Neural progenitor cell (in vitro differentiated cells): ENCODE results near the gene CPHXL.

Source experiments
- EZH2 ChIP-seq: fragments of 200-600 bp; sonication (generic); IDR thresholded peaks from 2 replicates; pipeline ENCODE4 v1.6.1; 2017; ENCODE audit warnings: antibody characterized with exemption, mild to moderate bottlenecking, moderate library complexity
- TF ChIP-seq, protein P1 (sequence below): fragments of 200-600 bp; sonication (generic); IDR thresholded peaks from 2 replicates; pipeline ENCODE4 v1.5.1; 2017; ENCODE audit warnings: antibody characterized with exemption, mild to moderate bottlenecking

DNA sequence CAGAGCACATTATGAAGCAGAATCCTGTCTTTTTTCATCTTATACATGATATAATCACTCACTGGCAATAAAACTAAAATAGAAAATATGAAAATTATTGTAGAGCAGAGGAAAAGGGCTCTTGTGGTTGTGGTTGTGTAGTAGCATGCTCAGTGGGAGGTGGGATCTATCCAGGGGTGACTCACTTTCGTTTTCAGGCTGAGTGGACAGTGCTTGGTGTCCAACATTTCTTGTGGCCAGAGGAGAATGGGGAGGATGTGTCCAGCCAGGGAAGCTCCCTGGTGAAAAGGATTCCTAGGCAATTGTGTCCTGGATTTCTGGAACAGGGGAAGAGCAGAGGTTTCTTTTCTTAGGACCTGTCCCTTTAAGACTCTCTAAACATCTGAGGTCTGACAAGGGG lies 31.9 kb upstream of the CPHXL start:
- TF ChIP-seq, protein P1, sequence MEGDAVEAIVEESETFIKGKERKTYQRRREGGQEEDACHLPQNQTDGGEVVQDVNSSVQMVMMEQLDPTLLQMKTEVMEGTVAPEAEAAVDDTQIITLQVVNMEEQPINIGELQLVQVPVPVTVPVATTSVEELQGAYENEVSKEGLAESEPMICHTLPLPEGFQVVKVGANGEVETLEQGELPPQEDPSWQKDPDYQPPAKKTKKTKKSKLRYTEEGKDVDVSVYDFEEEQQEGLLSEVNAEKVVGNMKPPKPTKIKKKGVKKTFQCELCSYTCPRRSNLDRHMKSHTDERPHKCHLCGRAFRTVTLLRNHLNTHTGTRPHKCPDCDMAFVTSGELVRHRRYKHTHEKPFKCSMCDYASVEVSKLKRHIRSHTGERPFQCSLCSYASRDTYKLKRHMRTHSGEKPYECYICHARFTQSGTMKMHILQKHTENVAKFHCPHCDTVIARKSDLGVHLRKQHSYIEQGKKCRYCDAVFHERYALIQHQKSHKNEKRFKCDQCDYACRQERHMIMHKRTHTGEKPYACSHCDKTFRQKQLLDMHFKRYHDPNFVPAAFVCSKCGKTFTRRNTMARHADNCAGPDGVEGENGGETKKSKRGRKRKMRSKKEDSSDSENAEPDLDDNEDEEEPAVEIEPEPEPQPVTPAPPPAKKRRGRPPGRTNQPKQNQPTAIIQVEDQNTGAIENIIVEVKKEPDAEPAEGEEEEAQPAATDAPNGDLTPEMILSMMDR = no peak
- TF ChIP-seq EZH2 = no peak
